SU-DHL-6 (cell line): ENCODE measurements around the gene ZSCAN2.

Experiments used
- EZH2phosphoT487 ChIP-seq: fragments of 200-600 bp; sonication (generic), shearing (Covaris generic); conservative IDR thresholded peaks from 2 replicates; pipeline ENCODE4 v1.6.1; 2018; ENCODE audit warnings: mild to moderate bottlenecking, antibody characterized with exemption, low read length, moderate library complexity, mixed read lengths
- TF ChIP-seq, protein P1 (sequence below): fragments of 200-600 bp; sonication (generic); IDR thresholded peaks from one replicate; pipeline ENCODE4 v1.5.1; 2017; ENCODE audit warnings: antibody characterized with exemption, mild to moderate bottlenecking, low read length, moderate library complexity; ENCODE audit not compliant: insufficient read depth, poor library complexity, severe bottlenecking

DNA sequence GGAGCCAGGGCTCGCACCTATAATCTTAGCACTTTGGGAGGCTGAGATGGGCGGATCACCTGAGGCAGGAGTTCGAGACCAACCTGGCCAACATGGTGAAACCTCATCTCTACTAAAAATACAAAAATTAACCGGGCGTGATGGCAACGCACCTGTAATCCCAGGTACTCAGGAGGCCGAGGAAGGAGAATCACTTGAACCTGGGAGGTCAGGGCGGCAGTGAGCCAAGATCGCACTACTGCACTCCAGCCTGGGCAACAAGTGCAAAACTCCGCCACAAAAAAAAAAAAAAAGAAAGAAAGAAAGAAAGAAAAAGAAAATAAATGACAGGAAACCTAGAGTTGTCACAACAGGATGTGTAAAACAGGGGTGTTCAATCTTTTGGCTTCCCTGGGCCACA is 60.2 kb downstream of the ZSCAN2 start:
- TF ChIP-seq, protein P1, sequence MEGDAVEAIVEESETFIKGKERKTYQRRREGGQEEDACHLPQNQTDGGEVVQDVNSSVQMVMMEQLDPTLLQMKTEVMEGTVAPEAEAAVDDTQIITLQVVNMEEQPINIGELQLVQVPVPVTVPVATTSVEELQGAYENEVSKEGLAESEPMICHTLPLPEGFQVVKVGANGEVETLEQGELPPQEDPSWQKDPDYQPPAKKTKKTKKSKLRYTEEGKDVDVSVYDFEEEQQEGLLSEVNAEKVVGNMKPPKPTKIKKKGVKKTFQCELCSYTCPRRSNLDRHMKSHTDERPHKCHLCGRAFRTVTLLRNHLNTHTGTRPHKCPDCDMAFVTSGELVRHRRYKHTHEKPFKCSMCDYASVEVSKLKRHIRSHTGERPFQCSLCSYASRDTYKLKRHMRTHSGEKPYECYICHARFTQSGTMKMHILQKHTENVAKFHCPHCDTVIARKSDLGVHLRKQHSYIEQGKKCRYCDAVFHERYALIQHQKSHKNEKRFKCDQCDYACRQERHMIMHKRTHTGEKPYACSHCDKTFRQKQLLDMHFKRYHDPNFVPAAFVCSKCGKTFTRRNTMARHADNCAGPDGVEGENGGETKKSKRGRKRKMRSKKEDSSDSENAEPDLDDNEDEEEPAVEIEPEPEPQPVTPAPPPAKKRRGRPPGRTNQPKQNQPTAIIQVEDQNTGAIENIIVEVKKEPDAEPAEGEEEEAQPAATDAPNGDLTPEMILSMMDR: no peak
- no peak for TF ChIP-seq EZH2phosphoT487
